ENCODE measurements around the gene PKP2.

Gene PKP2

DNA sequence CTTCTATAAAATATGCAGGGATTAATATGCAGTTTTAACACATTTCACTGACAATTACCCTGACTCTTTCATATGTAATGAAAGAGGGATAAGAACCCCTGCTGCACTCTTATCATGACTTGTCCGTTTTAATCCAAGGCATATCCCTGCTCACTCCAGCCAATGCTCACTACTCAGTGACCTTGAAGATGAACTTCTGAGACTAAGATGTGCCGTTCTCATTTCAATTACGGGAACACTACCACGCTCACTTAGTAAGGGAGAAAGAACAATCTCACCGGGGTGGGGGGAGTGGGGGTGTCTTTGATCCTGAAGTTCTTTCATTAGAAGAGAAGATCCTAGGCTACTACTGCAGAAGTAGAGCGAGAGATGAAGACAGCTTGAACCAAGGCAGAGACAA is 50.5 kb downstream of the PKP2 start:
- H3K36me3 ChIP-seq (ENCODE audit: control insufficient read depth, low read length): no peaks in the 10 kb centered on the region
- no peaks in the 10 kb centered on the region for H3K9me3 ChIP-seq (ENCODE audit: control insufficient read depth, insufficient read depth, low read length)
- H3K27me3 ChIP-seq (ENCODE audit: control insufficient read depth, low read length): no peaks in the 10 kb centered on the region
- no peak for TF ChIP-seq EZH2phosphoT487 (IDR thresholded peaks at IDR 0.05; ENCODE audit: borderline replicate concordance, low read length)
- TF ChIP-seq, protein P1, sequence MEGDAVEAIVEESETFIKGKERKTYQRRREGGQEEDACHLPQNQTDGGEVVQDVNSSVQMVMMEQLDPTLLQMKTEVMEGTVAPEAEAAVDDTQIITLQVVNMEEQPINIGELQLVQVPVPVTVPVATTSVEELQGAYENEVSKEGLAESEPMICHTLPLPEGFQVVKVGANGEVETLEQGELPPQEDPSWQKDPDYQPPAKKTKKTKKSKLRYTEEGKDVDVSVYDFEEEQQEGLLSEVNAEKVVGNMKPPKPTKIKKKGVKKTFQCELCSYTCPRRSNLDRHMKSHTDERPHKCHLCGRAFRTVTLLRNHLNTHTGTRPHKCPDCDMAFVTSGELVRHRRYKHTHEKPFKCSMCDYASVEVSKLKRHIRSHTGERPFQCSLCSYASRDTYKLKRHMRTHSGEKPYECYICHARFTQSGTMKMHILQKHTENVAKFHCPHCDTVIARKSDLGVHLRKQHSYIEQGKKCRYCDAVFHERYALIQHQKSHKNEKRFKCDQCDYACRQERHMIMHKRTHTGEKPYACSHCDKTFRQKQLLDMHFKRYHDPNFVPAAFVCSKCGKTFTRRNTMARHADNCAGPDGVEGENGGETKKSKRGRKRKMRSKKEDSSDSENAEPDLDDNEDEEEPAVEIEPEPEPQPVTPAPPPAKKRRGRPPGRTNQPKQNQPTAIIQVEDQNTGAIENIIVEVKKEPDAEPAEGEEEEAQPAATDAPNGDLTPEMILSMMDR (IDR thresholded peaks at IDR 0.05; ENCODE audit: low read depth, low read length, poor library complexity, severe bottlenecking): no peak
- H3K4me1 ChIP-seq (ENCODE audit: control insufficient read depth, low read length): no peaks in the 10 kb centered on the region
- H3K4me3 ChIP-seq (ENCODE audit: low read length): no peak overlapping the region
- H3K4me2 ChIP-seq (ENCODE audit: low read length): no peak overlapping the region
- H3K79me2 ChIP-seq (ENCODE audit: control insufficient read depth, low read length): no peaks in the 10 kb centered on the region
- H4K20me1 ChIP-seq (ENCODE audit: control insufficient read depth, insufficient read depth, low read depth, low read length): no peaks in the 10 kb centered on the region
- H3F3A ChIP-seq (ENCODE audit: control insufficient read depth, insufficient read depth): no peaks in the 10 kb centered on the region
- H3K27ac ChIP-seq (ENCODE audit: low read depth, low read length): no peak overlapping the region
- H3K9me2 ChIP-seq (replicated peaks; ENCODE audit: control insufficient read depth, low read length): no peaks in the 10 kb centered on the region

DNA sequence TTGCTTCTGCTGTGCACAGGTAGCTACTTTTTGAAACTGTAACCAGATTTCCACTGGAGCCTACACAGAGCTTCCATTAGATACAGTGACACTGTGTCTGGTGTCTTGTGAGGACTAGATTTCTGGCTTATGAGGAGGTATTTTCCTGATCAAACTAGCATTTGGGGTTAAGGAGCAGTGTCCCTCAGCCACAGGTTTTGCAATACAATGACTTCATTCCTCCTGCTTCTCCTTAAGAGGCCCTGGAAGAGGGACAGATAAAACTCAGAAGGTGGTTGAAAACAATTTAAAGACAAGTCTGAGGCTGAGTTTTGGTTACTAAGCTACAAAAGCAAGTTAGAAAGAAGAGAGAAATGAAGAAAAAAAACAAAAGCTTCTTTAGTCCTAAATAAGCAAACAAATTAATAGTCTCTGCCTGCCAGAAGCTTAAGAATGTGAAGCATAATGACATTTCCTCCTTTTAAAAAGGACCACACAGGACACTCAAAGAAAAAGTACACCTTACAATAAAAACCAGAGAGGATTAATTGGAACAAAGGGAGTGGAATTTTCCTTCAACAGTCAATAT is 53.0 kb downstream of the PKP2 start:
- Histone ChIP-seq H3K4me2 (ENCODE audit: low read length) (no peak overlapping the region), H3K27ac (ENCODE audit: low read depth, low read length) (no peak overlapping the region), H4K20me1 (ENCODE audit: control insufficient read depth, insufficient read depth, low read depth, low read length) (no peaks in the 10 kb centered on the region), H3K79me2 (ENCODE audit: control insufficient read depth, low read length) (no peaks in the 10 kb centered on the region), H3K27me3 (ENCODE audit: control insufficient read depth, low read length) (no peaks in the 10 kb centered on the region), H3K9me2 (replicated peaks; ENCODE audit: control insufficient read depth, low read length) (no peaks in the 10 kb centered on the region), H3K4me3 (ENCODE audit: low read length) (no peak overlapping the region), H3F3A (ENCODE audit: control insufficient read depth, insufficient read depth) (no peaks in the 10 kb centered on the region), H3K9me3 (ENCODE audit: control insufficient read depth, insufficient read depth, low read length) (no peaks in the 10 kb centered on the region), H3K4me1 (ENCODE audit: control insufficient read depth, low read length) (no peaks in the 10 kb centered on the region), H3K36me3 (ENCODE audit: control insufficient read depth, low read length) (no peaks in the 10 kb centered on the region)
- TF ChIP-seq, protein P1 (IDR thresholded peaks at IDR 0.05; ENCODE audit: low read depth, low read length, poor library complexity, severe bottlenecking): no peak
- no peak for TF ChIP-seq EZH2phosphoT487 (IDR thresholded peaks at IDR 0.05; ENCODE audit: borderline replicate concordance, low read length)

DNA sequence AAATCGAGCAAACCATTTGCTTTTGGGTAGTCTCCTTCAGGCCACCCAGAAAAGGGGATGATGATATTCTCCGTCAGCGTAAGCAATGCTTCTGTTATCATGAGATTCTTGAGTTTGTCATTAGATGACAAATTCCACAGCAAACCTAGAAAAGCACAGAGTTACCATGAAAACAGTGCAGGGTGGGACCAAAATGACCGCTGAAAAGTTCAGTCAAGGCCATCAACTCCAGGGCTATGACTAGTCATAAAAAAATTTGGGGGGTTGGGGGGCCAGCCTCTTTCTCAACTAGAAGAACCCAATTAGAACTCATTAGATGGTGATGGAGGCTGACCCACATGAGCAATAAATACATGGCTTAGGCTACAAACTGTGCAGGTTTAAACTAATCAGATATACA is 55.5 kb downstream of the PKP2 start:
- Histone ChIP-seq H3K36me3 (ENCODE audit: control insufficient read depth, low read length) (no peaks in the 10 kb centered on the region), H3K4me1 (ENCODE audit: control insufficient read depth, low read length) (no peaks in the 10 kb centered on the region)

More for the DNA sequence above, 55.5 kb downstream of the PKP2 start:
- no peaks in the 10 kb centered on the region for H3K9me2 ChIP-seq (replicated peaks; ENCODE audit: control insufficient read depth, low read length)
- H3F3A ChIP-seq (ENCODE audit: control insufficient read depth, insufficient read depth): no peaks in the 10 kb centered on the region
- no peak overlapping the region for H3K4me3 ChIP-seq (ENCODE audit: low read length)
- H3K9me3 ChIP-seq (ENCODE audit: control insufficient read depth, insufficient read depth, low read length): no peaks in the 10 kb centered on the region
- no peak overlapping the region for H3K4me2 ChIP-seq (ENCODE audit: low read length)
- no peaks in the 10 kb centered on the region for H3K27me3 ChIP-seq (ENCODE audit: control insufficient read depth, low read length)
- no peak overlapping the region for H3K27ac ChIP-seq (ENCODE audit: low read depth, low read length)
- H3K79me2 ChIP-seq (ENCODE audit: control insufficient read depth, low read length): no peaks in the 10 kb centered on the region
- H4K20me1 ChIP-seq (ENCODE audit: control insufficient read depth, insufficient read depth, low read depth, low read length): no peaks in the 10 kb centered on the region
- no peak for TF ChIP-seq EZH2phosphoT487 (IDR thresholded peaks at IDR 0.05; ENCODE audit: borderline replicate concordance, low read length)
- TF ChIP-seq, protein P1 (IDR thresholded peaks at IDR 0.05; ENCODE audit: low read depth, low read length, poor library complexity, severe bottlenecking): no peak
